GM18861 (cell line): Measurements from ENCODE around the gene ARHGAP24.

Experiments
- ATAC-seq: cut with Tn5 transposase; IDR thresholded peaks from one replicate; pipeline ENCODE4 v1.9.1; 2021; ENCODE audit not compliant: unreplicated experiment

Gene ARHGAP24

GRCh38 chr4:85772470-85772869 lies 297.5 kb downstream of the ARHGAP24 start:
- no peak for ATAC-seq

GRCh38 chr4:85773372-85773771 lies 298.4 kb downstream of the ARHGAP24 start:
- no peak for ATAC-seq

- ATAC-seq = no peak
Observed at GRCh38 chr4:85774000-85774399, 299.1 kb downstream of the ARHGAP24 start.

GRCh38 chr4:85774489-85774888 lies 299.5 kb downstream of the ARHGAP24 start:
- no peak for ATAC-seq

- ATAC-seq = no peak
Observed at GRCh38 chr4:85776096-85776495, 301.1 kb downstream of the ARHGAP24 start.

GRCh38 chr4:85776579-85776978 lies 301.6 kb downstream of the ARHGAP24 start:
- no peak for ATAC-seq

GRCh38 chr4:85777908-85778631 lies 303.1 kb downstream of the ARHGAP24 start:
- ATAC-seq = peak; percentile 58

- peak; percentile 53 for ATAC-seq
Observed at GRCh38 chr4:85778632-85779131, 303.7 kb downstream of the ARHGAP24 start.

GRCh38 chr4:85779165-85779564 lies 304.2 kb downstream of the ARHGAP24 start:
- ATAC-seq = peak; percentile 16

GRCh38 chr4:85780664-85781063 lies 305.7 kb downstream of the ARHGAP24 start:
- peak; percentile 42 for ATAC-seq

GRCh38 chr4:85783483-85783882 lies 308.5 kb downstream of the ARHGAP24 start:
- ATAC-seq = peak; percentile 33

GRCh38 chr4:85783900-85784299 lies 308.9 kb downstream of the ARHGAP24 start:
- ATAC-seq = no peak

GRCh38 chr4:85784348-85784747 lies 309.4 kb downstream of the ARHGAP24 start:
- ATAC-seq = no peak

GRCh38 chr4:85784947-85785346 lies 310.0 kb downstream of the ARHGAP24 start:
- peak; percentile 60 for ATAC-seq

GRCh38 chr4:85787133-85787532 lies 312.2 kb downstream of the ARHGAP24 start:
- ATAC-seq = no peak

- no peak for ATAC-seq
Observed at GRCh38 chr4:85788604-85789003, 313.7 kb downstream of the ARHGAP24 start.

- ATAC-seq = no peak
Observed at GRCh38 chr4:85789241-85789640, 314.3 kb downstream of the ARHGAP24 start.

GRCh38 chr4:85790582-85790981 lies 315.6 kb downstream of the ARHGAP24 start:
- no peak for ATAC-seq

GRCh38 chr4:85792376-85793232 lies 317.7 kb downstream of the ARHGAP24 start:
- no peak for ATAC-seq

- no peak for ATAC-seq
Observed at GRCh38 chr4:85793233-85793585, 318.3 kb downstream of the ARHGAP24 start.

GRCh38 chr4:85798012-85798770 lies 323.2 kb downstream of the ARHGAP24 start:
- no peak for ATAC-seq
